Measurements from ENCODE around the gene WDR81. TPM values are rescaled to one million over a fixed set of nuclear protein-coding genes. Genes with fewer than 3 reads are reported as not detected.

WDR81 gene
- total RNA-seq, 2 experiments from 2014 or later: 6.9 to 8.6 TPM

GRCh38 chr17:1786708-1787107 is 62.2 kb downstream of the WDR81 start:
- Mint-ChIP-seq H3K36me3 (ENCODE audit: low read depth) (peaks cover 44% of the 10 kb centered on the region), H3K4me3 (no peak overlapping the region), H3K27ac (no peak overlapping the region), H3K27me3 (no peaks in the 10 kb centered on the region), H3K9me3 (ENCODE audit: low read depth) (no peaks in the 10 kb centered on the region), H3K4me1 (peaks cover 10% of the 10 kb centered on the region)
- intact Hi-C loops (cut with DNase I, micrococcal nuclease): no loop called here
- ChIA-PET CTCF (no interaction called here), POLR2A (no interaction called here)
- no peak for ATAC-seq
- no peak for DNase-seq

GRCh38 chr17:1787301-1787902 is 62.9 kb downstream of the WDR81 start:
- H3K4me3 Mint-ChIP-seq: no peak overlapping the region
- DNase-seq (no peak), ATAC-seq (no peak)
- no peak overlapping the region for H3K27ac Mint-ChIP-seq
- no peaks in the 10 kb centered on the region for H3K27me3 Mint-ChIP-seq
- ChIA-PET CTCF (no interaction called here), POLR2A (interaction anchor here (0.6 kb wide), 1 partner anchor 12 kb away, joined by 5 read pairs; no protein-coding TSS in a partner anchor)
- intact Hi-C loops (cut with DNase I, micrococcal nuclease): no loop called here
- H3K36me3 Mint-ChIP-seq (ENCODE audit: low read depth): peaks cover 37% of the 10 kb centered on the region
- peaks cover 10% of the 10 kb centered on the region for H3K4me1 Mint-ChIP-seq
- H3K9me3 Mint-ChIP-seq (ENCODE audit: low read depth): no peaks in the 10 kb centered on the region

Other genes starting within 250 kb of the WDR81 start
- 10 to 100 TPM; 21.7 to 24.1 TPM for gene MYO1C, start 232.0 kb upstream of the WDR81 start, total RNA-seq
- gene INPP5K, start 208.1 kb upstream of the WDR81 start, total RNA-seq: 10 to 100 TPM; 18.5 to 27.3 TPM
- 10 to 100 TPM; 43.8 to 44.0 TPM for gene PITPNA, start 161.9 kb upstream of the WDR81 start, total RNA-seq
- gene SLC43A2, start 95.9 kb upstream of the WDR81 start, total RNA-seq: 1 to 10 TPM in 1 of 2 experiments, under 1 TPM in 1; 0.76 to 1.1 TPM
- gene SCARF1, start 79.0 kb upstream of the WDR81 start, total RNA-seq: 1 to 10 TPM in 1 of 2 experiments, under 1 TPM in 1; 0.98 to 1.2 TPM
- 1 to 10 TPM; 2.1 to 2.6 TPM for gene RILP, start 74.8 kb upstream of the WDR81 start, total RNA-seq
- 100 to 1,000 TPM; 391 to 425 TPM for gene PRPF8, start 39.8 kb upstream of the WDR81 start, total RNA-seq
- gene TLCD2, start 14.3 kb upstream of the WDR81 start, total RNA-seq: under 1 TPM; 0.30 to 0.39 TPM
- under 1 TPM in 1 of 2 experiments, not detected in 1; 0.12 TPM for gene SERPINF2, start 18.2 kb downstream of the WDR81 start, total RNA-seq
- gene SERPINF1, start 37.4 kb downstream of the WDR81 start, total RNA-seq: under 1 TPM; 0.27 to 0.47 TPM
- 10 to 100 TPM; 19.7 to 19.8 TPM for gene SMYD4, start 105.2 kb downstream of the WDR81 start, total RNA-seq
- 100 to 1,000 TPM; 134 to 191 TPM for gene RPA1, start 105.3 kb downstream of the WDR81 start, total RNA-seq

All from activated CD4-positive, alpha-beta T cell treated with anti-CD3 and anti-CD28 coated beads for 36 hours (primary cell).